HepG2 (cell line): ENCODE data around the gene ZCCHC7. TPM values are rescaled to one million over a fixed set of nuclear protein-coding genes. Genes with fewer than 3 reads are reported as not detected.

Experiments used
- ATAC-seq: fragments of 200-7000 bp; cut with Tn5 transposase; 3 replicates; pipeline ENCODE4 v1.9.1; 2020; ENCODE audit warnings: mild to moderate bottlenecking, moderate library complexity
- BruUV-seq: library from RNA; stranded (reverse); fragments of 400-500 nt; replicated peaks from 2 replicates; lab custom pipeline; 2021; lab: Mats Ljungman, UMichigan
- CTCF ChIA-PET: fragments of 300-600 bp; formaldehyde crosslinking; extraction: SDS; loops from one replicate; lab custom pipeline; 2021; ENCODE audit warnings: low total read pairs, inconsistent platforms, low intra/inter-chr PET ratio; lab: Yijun Ruan, JAX
- POLR2A ChIA-PET: fragments of 350-600 bp; sonication (Branson Sonifier 250); formaldehyde crosslinking; loops from one replicate; lab custom pipeline; 2020; ENCODE audit warnings: antibody characterized with exemption, inconsistent platforms; lab: Yijun Ruan, JAX
- DNase-seq: peaks from one replicate; pipeline ENCODE4 v3.0.0-alpha.2; 2015; ENCODE audit warnings: low spot score
- FAIRE-seq: peaks from 3 replicates; lab custom pipeline; 2011; peaks lifted over from hg19 to GRCh38; lab: Jason Lieb, UNC
- H2AFZ ChIP-seq: one replicate; pipeline ENCODE4 v1.6.1; 2011; ENCODE audit warnings: low read length, inconsistent platforms
- H3K27ac ChIP-seq: fragments of 300-600 bp; 3 replicates; pipeline ENCODE4 v1.8.0; 2011; ENCODE audit warnings: mixed run types, mild to moderate bottlenecking, mixed read lengths, low read length, inconsistent platforms; ENCODE audit not compliant: insufficient read depth; ENCODE audit errors: extremely low read length
- H3K27me3 ChIP-seq, 2 experiments: fragments of 200-600 bp in 1 of 2; 2 replicates in 1 of 2; 3 replicates in 1 of 2; pipeline versions ENCODE4 v1.6.0 to v1.8.0; 2011; ENCODE audit warnings: low read length in 2 of 2, mild to moderate bottlenecking in 2 of 2, moderate library complexity in 2 of 2, inconsistent platforms in 1 of 2; ENCODE audit not compliant: insufficient read depth in 2 of 2, control insufficient read depth in 1 of 2
- H3K36me3 ChIP-seq, 2 experiments: fragments of 200-600 bp in 1 of 2; replicated peaks in 1 of 2; 2 replicates in 1 of 2; 3 replicates in 1 of 2; pipeline versions ENCODE4 v1.5.1 to v1.8.0; 2011; ENCODE audit warnings: low read length in 2 of 2, inconsistent platforms in 1 of 2; ENCODE audit not compliant: insufficient read depth in 2 of 2, control insufficient read depth in 1 of 2
- H3K4me1 ChIP-seq: 2 replicates; pipeline ENCODE4 v1.5.1; 2012; ENCODE audit warnings: low read length, inconsistent platforms; ENCODE audit not compliant: insufficient read depth
- H3K4me2 ChIP-seq: 2 replicates; pipeline ENCODE4 v1.6.0; 2011; ENCODE audit warnings: low read depth, low read length, inconsistent platforms
- H3K4me3 ChIP-seq, 3 experiments: fragments of 200-600 bp in 1 of 3; sonication (generic), shearing (Covaris generic) in 1 of 3; replicated peaks in 1 of 3; 2 replicates each; pipeline ENCODE4 v1.5.1; 2011 to 2016; ENCODE audit warnings: low read length in 3 of 3, inconsistent platforms in 2 of 3, low read depth in 2 of 3, mild to moderate bottlenecking in 2 of 3, control low read depth in 1 of 3, mixed read lengths in 1 of 3; ENCODE audit not compliant: insufficient read depth in 1 of 3
- H3K79me2 ChIP-seq: one replicate; pipeline ENCODE4 v1.6.1; 2011; ENCODE audit warnings: low read length, inconsistent platforms; ENCODE audit not compliant: insufficient read depth
- H3K9ac ChIP-seq: 2 replicates; pipeline ENCODE4 v1.6.0; 2011; ENCODE audit warnings: mild to moderate bottlenecking, low read depth, low read length, inconsistent platforms; ENCODE audit not compliant: insufficient read depth
- H3K9me3 ChIP-seq: 2 replicates; pipeline ENCODE4 v1.5.1; 2012; ENCODE audit warnings: mild to moderate bottlenecking, low read length
- H4K20me1 ChIP-seq: 2 replicates; pipeline ENCODE4 v1.6.0; 2011; ENCODE audit warnings: inconsistent platforms, mild to moderate bottlenecking, low read length, moderate library complexity; ENCODE audit not compliant: insufficient read depth
- CEBPG ChIP-seq: IDR thresholded peaks from 2 replicates; pipeline ENCODE4 v1.6.1; 2016
- HIVEP1 ChIP-seq: sonication (generic); formaldehyde crosslinking; IDR thresholded peaks from 2 replicates; pipeline ENCODE4 v1.4.0; 2020; ENCODE audit warnings: mild to moderate bottlenecking, missing genetic modification reagents
- PHF21A ChIP-seq: sonication (generic); formaldehyde crosslinking; IDR thresholded peaks from 2 replicates; pipeline ENCODE4 v1.5.0; 2020; ENCODE audit warnings: mild to moderate bottlenecking, missing genetic modification reagents
- RNF2 ChIP-seq: fragments of 450-650 bp; conservative IDR thresholded peaks from 2 replicates; pipeline ENCODE4 v1.6.1; 2016; ENCODE audit warnings: low read depth
- TAF15 ChIP-seq: fragments of 200-400 bp; formaldehyde crosslinking; IDR thresholded peaks from one replicate; pipeline ENCODE4 v1.6.1; 2018; ENCODE audit warnings: mild to moderate bottlenecking, low read depth, low read length; ENCODE audit not compliant: poor library complexity, severe bottlenecking
- TFDP1 ChIP-seq: IDR thresholded peaks from 2 replicates; pipeline ENCODE4 v1.6.1; 2016; ENCODE audit warnings: missing compliant biosample characterization, missing genetic modification reagents, borderline replicate concordance
- ZNF230 ChIP-seq: sonication (generic); formaldehyde crosslinking; IDR thresholded peaks from 2 replicates; pipeline ENCODE4 v1.4.0; 2020; ENCODE audit warnings: mild to moderate bottlenecking, missing genetic modification reagents
- ZNF562 ChIP-seq: sonication (generic); formaldehyde crosslinking; IDR thresholded peaks from 2 replicates; pipeline ENCODE4 v1.8.0; 2022; ENCODE audit warnings: missing genetic modification reagents, borderline replicate concordance
- in situ Hi-C: cut with HindIII; loops from 2 replicates; pipeline ENCODE4 v1.10.0; 2017; ENCODE audit warnings: low pct_unique_long_range_greater_than_20kb; ENCODE audit not compliant: extremely low pct_ligation_motif_present
- intact Hi-C: fragments of 100-400 bp; cut with micrococcal nuclease; formaldehyde crosslinking; loops from one replicate; pipeline ENCODE4 v1.10.0; 2022; ENCODE audit not compliant: unreplicated experiment
- polyA plus RNA-seq, 8 experiments: library from polyadenylated mRNA; depleted of rRNA in 3 of 8; stranded (reverse) in 7 of 8; unstranded in 1 of 8; fragments of >200 nt; fragmentation: Illumina TruSeq in 4 of 8; extraction: Trizol in 4 of 8; gene quantifications; 2 replicates each; pipeline versions ENCODE4 v1.2.1 to v1.2.3, GENCODE V29; 2011 to 2016; ENCODE audit warnings: low read depth in 4 of 8, missing spikeins in 1 of 8, mixed read lengths in 1 of 8; ENCODE audit not compliant: insufficient read depth in 1 of 8
- total RNA-seq, 5 experiments: library from RNA; depleted of rRNA; stranded (reverse); fragments of >200 nt; fragmentation: Illumina TruSeq; extraction: Trizol; gene quantifications; 2 replicates each; pipeline ENCODE4 v1.2.3, GENCODE V29; 2016; ENCODE audit warnings: low read depth in 1 of 5
- TF ChIP-seq, protein P1 (sequence below): sonication (generic); formaldehyde crosslinking; IDR thresholded peaks from 2 replicates; pipeline ENCODE4 v1.5.1; 2020; ENCODE audit warnings: mild to moderate bottlenecking, missing genetic modification reagents, moderate library complexity
- TF ChIP-seq, protein P2 (sequence below): sonication (generic); formaldehyde crosslinking; IDR thresholded peaks from 2 replicates; pipeline ENCODE4 v1.5.0; 2020; ENCODE audit warnings: mild to moderate bottlenecking, missing genetic modification reagents, borderline replicate concordance

ZCCHC7 gene
- total and polyA plus RNA-seq, 2 of the 13 experiments (the other 11 are each of a cell fraction or from before 2014, with no cell fraction given): 13.6 to 19.3 TPM

GRCh38 chr9:37201581-37201980, 81.2 kb downstream of the ZCCHC7 start (continued):
- TF ChIP-seq, protein P1, sequence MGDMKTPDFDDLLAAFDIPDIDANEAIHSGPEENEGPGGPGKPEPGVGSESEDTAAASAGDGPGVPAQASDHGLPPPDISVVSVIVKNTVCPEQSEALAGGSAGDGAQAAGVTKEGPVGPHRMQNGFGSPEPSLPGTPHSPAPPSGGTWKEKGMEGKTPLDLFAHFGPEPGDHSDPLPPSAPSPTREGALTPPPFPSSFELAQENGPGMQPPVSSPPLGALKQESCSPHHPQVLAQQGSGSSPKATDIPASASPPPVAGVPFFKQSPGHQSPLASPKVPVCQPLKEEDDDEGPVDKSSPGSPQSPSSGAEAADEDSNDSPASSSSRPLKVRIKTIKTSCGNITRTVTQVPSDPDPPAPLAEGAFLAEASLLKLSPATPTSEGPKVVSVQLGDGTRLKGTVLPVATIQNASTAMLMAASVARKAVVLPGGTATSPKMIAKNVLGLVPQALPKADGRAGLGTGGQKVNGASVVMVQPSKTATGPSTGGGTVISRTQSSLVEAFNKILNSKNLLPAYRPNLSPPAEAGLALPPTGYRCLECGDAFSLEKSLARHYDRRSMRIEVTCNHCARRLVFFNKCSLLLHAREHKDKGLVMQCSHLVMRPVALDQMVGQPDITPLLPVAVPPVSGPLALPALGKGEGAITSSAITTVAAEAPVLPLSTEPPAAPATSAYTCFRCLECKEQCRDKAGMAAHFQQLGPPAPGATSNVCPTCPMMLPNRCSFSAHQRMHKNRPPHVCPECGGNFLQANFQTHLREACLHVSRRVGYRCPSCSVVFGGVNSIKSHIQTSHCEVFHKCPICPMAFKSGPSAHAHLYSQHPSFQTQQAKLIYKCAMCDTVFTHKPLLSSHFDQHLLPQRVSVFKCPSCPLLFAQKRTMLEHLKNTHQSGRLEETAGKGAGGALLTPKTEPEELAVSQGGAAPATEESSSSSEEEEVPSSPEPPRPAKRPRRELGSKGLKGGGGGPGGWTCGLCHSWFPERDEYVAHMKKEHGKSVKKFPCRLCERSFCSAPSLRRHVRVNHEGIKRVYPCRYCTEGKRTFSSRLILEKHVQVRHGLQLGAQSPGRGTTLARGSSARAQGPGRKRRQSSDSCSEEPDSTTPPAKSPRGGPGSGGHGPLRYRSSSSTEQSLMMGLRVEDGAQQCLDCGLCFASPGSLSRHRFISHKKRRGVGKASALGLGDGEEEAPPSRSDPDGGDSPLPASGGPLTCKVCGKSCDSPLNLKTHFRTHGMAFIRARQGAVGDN (CRISPR knock-in tag): no peak

- no TSS peak for BruUV-seq
- CTCF ChIA-PET: no interaction called here
- Histone ChIP-seq H2AFZ (no peak overlapping the region), H3K79me2 (no peaks in the 10 kb centered on the region), H3K4me1 (no peaks in the 10 kb centered on the region), H4K20me1 (no peaks in the 10 kb centered on the region), H3K9ac (no peak overlapping the region), H3K27ac (no peak overlapping the region), H3K27me3 (no peaks in the 10 kb centered on the region), H3K9me3 (no peaks in the 10 kb centered on the region), H3K36me3 (no peaks in the 10 kb centered on the region), H3K4me2 (no peak overlapping the region), H3K4me3 (no peak overlapping the region)
- intact Hi-C loops (no loop called here), in situ Hi-C loops (no loop called here)
- POLR2A ChIA-PET: no interaction called here
- ATAC-seq: no peak
- DNase-seq: no peak
- no peak for FAIRE-seq
- TF ChIP-seq PHF21A (CRISPR knock-in tag) (no peak), CEBPG (CRISPR knock-in tag) (no peak), ZNF230 (CRISPR knock-in tag) (no peak), TFDP1 (CRISPR knock-in tag) (no peak), TAF15 (no peak), RNF2 (no peak), HIVEP1 (CRISPR knock-in tag) (no peak), ZNF562 (no peak)
- TF ChIP-seq, protein P2, sequence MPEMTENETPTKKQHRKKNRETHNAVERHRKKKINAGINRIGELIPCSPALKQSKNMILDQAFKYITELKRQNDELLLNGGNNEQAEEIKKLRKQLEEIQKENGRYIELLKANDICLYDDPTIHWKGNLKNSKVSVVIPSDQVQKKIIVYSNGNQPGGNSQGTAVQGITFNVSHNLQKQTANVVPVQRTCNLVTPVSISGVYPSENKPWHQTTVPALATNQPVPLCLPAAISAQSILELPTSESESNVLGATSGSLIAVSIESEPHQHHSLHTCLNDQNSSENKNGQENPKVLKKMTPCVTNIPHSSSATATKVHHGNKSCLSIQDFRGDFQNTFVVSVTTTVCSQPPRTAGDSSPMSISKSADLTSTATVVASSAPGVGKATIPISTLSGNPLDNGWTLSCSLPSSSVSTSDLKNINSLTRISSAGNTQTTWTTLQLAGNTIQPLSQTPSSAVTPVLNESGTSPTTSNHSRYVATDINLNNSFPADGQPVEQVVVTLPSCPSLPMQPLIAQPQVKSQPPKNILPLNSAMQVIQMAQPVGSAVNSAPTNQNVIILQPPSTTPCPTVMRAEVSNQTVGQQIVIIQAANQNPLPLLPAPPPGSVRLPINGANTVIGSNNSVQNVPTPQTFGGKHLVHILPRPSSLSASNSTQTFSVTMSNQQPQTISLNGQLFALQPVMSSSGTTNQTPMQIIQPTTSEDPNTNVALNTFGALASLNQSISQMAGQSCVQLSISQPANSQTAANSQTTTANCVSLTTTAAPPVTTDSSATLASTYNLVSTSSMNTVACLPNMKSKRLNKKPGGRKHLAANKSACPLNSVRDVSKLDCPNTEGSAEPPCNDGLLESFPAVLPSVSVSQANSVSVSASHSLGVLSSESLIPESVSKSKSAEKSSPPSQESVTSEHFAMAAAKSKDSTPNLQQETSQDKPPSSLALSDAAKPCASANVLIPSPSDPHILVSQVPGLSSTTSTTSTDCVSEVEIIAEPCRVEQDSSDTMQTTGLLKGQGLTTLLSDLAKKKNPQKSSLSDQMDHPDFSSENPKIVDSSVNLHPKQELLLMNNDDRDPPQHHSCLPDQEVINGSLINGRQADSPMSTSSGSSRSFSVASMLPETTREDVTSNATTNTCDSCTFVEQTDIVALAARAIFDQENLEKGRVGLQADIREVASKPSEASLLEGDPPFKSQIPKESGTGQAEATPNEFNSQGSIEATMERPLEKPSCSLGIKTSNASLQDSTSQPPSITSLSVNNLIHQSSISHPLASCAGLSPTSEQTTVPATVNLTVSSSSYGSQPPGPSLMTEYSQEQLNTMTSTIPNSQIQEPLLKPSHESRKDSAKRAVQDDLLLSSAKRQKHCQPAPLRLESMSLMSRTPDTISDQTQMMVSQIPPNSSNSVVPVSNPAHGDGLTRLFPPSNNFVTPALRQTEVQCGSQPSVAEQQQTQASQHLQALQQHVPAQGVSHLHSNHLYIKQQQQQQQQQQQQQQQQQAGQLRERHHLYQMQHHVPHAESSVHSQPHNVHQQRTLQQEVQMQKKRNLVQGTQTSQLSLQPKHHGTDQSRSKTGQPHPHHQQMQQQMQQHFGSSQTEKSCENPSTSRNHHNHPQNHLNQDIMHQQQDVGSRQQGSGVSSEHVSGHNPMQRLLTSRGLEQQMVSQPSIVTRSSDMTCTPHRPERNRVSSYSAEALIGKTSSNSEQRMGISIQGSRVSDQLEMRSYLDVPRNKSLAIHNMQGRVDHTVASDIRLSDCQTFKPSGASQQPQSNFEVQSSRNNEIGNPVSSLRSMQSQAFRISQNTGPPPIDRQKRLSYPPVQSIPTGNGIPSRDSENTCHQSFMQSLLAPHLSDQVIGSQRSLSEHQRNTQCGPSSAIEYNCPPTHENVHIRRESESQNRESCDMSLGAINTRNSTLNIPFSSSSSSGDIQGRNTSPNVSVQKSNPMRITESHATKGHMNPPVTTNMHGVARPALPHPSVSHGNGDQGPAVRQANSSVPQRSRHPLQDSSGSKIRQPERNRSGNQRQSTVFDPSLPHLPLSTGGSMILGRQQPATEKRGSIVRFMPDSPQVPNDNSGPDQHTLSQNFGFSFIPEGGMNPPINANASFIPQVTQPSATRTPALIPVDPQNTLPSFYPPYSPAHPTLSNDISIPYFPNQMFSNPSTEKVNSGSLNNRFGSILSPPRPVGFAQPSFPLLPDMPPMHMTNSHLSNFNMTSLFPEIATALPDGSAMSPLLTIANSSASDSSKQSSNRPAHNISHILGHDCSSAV (CRISPR knock-in tag): no peak
Observed at GRCh38 chr9:37202091-37202490, 81.7 kb downstream of the ZCCHC7 start.
